ENCODE measurements around the gene SALL2. TPM values are rescaled to one million over a fixed set of nuclear protein-coding genes. Genes with fewer than 3 reads are reported as not detected.
"Not testable (repeated sequence)": the region's sequence is repeated elsewhere in the genome, so short reads cannot be mapped to it uniquely, and the experiment has no call there.

The SALL2 gene
- total RNA-seq, 1 experiment from 2014 or later, result 3.5 TPM

GRCh38 chr14:21557084-21557901, 31.1 kb upstream of the SALL2 start:
- Mint-ChIP-seq H3K9me3 (ENCODE audit: low read depth, unreplicated experiment) (no peaks in the 10 kb centered on the region), H3K4me1 (ENCODE audit: low read depth, unreplicated experiment) (peaks cover 8% of the 10 kb centered on the region), H3K27ac (ENCODE audit: unreplicated experiment) (peak overlapping the region; percentile 14), H3K4me3 (ENCODE audit: low read depth, unreplicated experiment) (no peak overlapping the region), H3K36me3 (ENCODE audit: insufficient read depth, unreplicated experiment) (no peaks in the 10 kb centered on the region), H3K27me3 (ENCODE audit: unreplicated experiment) (no peaks in the 10 kb centered on the region)
- peak; percentile 74 for DNase-seq
- intact Hi-C loops (cut with micrococcal nuclease; ENCODE audit: unreplicated experiment), result loop anchor here (1.0 to 5.0 kb wide), 2 partner anchors 45 to 59 kb away; partner anchors contain the start of gene METTL3
- BruUV-seq (replicated peaks), result no TSS peak
- CTCF ChIA-PET, result interaction anchor here (1.4 to 1.9 kb wide), 2 partner anchors 59 to 102 kb away, joined by 5 to 11 read pairs; partner anchors contain the start of gene CHD8
- TF ChIP-seq CTCF (IDR thresholded peaks at IDR 0.05; ENCODE audit: unreplicated experiment), result peak; percentile 54

GRCh38 chr14:21556378-21557083, 30.4 kb upstream of the SALL2 start:
- no peaks in the 10 kb centered on the region for H3K36me3 Mint-ChIP-seq (ENCODE audit: insufficient read depth, unreplicated experiment)
- no TSS peak for BruUV-seq (replicated peaks)
- no peak for DNase-seq
- intact Hi-C loops (cut with micrococcal nuclease; ENCODE audit: unreplicated experiment), result loop anchor here (1.0 to 5.0 kb wide), 2 partner anchors 44 to 58 kb away; partner anchors contain the start of gene METTL3
- no peaks in the 10 kb centered on the region for H3K27me3 Mint-ChIP-seq (ENCODE audit: unreplicated experiment)
- H3K4me3 Mint-ChIP-seq (ENCODE audit: low read depth, unreplicated experiment), result no peak overlapping the region
- CTCF ChIA-PET, result interaction anchor here (0.7 to 1.9 kb wide), 3 partner anchors 23 to 101 kb away, joined by 3 to 11 read pairs (median 5); partner anchors contain the start of genes CHD8 and OR10G3
- no peaks in the 10 kb centered on the region for H3K9me3 Mint-ChIP-seq (ENCODE audit: low read depth, unreplicated experiment)
- H3K27ac Mint-ChIP-seq (ENCODE audit: unreplicated experiment), result no peak overlapping the region
- no peak for TF ChIP-seq CTCF (IDR thresholded peaks at IDR 0.05; ENCODE audit: unreplicated experiment)
- peaks cover 8% of the 10 kb centered on the region for H3K4me1 Mint-ChIP-seq (ENCODE audit: low read depth, unreplicated experiment)

GRCh38 chr14:21553266-21553665, 27.1 kb upstream of the SALL2 start:
- Mint-ChIP-seq H3K4me1 (ENCODE audit: low read depth, unreplicated experiment) (peaks cover 8% of the 10 kb centered on the region), H3K27ac (ENCODE audit: unreplicated experiment) (no peak overlapping the region), H3K4me3 (ENCODE audit: low read depth, unreplicated experiment) (no peak overlapping the region), H3K36me3 (ENCODE audit: insufficient read depth, unreplicated experiment) (no peaks in the 10 kb centered on the region), H3K9me3 (ENCODE audit: low read depth, unreplicated experiment) (no peaks in the 10 kb centered on the region), H3K27me3 (ENCODE audit: unreplicated experiment) (no peaks in the 10 kb centered on the region)
- no peak for TF ChIP-seq CTCF (IDR thresholded peaks at IDR 0.05; ENCODE audit: unreplicated experiment)
- no TSS peak for BruUV-seq (replicated peaks)
- DNase-seq, result no peak
- CTCF ChIA-PET, result no interaction called here
- intact Hi-C loops (cut with micrococcal nuclease; ENCODE audit: unreplicated experiment), result no loop called here

GRCh38 chr14:21544588-21544987, 18.4 kb upstream of the SALL2 start:
- CTCF ChIA-PET; H3K27me3 Mint-ChIP-seq (ENCODE audit: unreplicated experiment); intact Hi-C loops (cut with micrococcal nuclease; ENCODE audit: unreplicated experiment); H3K9me3 Mint-ChIP-seq (ENCODE audit: low read depth, unreplicated experiment); H3K27ac Mint-ChIP-seq (ENCODE audit: unreplicated experiment); H3K36me3 Mint-ChIP-seq (ENCODE audit: insufficient read depth, unreplicated experiment); BruUV-seq (replicated peaks); DNase-seq; H3K4me3 Mint-ChIP-seq (ENCODE audit: low read depth, unreplicated experiment): not testable (repeated sequence)
- peaks cover 12% of the 10 kb centered on the region for H3K4me1 Mint-ChIP-seq (ENCODE audit: low read depth, unreplicated experiment)
